K562 (cell line): ENCODE measurements around the gene IFI16. TPM values are rescaled to one million over a fixed set of nuclear protein-coding genes. Genes with fewer than 3 reads are reported as not detected.

Source experiments
- FOSL1 ChIP-seq: fragments of 200-800 bp; sonication (Bioruptor generic); conservative IDR thresholded peaks from 2 replicates; pipeline ENCODE4 v1.6.1; 2016; ENCODE audit warnings: missing genetic modification characterization, missing compliant biosample characterization
- KHSRP ChIP-seq: fragments of 450-650 bp; IDR thresholded peaks from 2 replicates; pipeline ENCODE4 v1.6.1; 2017
- KLF16 ChIP-seq: IDR thresholded peaks from 2 replicates; pipeline ENCODE4 v1.6.1; 2016; ENCODE audit warnings: antibody characterized with exemption
- MAFK ChIP-seq: IDR thresholded peaks from 2 replicates; pipeline ENCODE4 v1.6.1; 2011; ENCODE audit warnings: low read length, improper control_type of control experiment
- MEIS2 ChIP-seq: fragments of 450-650 bp; IDR thresholded peaks from 2 replicates; pipeline ENCODE4 v1.6.1; 2014; ENCODE audit warnings: mild to moderate bottlenecking; ENCODE audit not compliant: partially characterized antibody
- MNT ChIP-seq, 2 experiments: fragments of 450-650 bp; conservative IDR thresholded peaks; 2 replicates each; pipeline ENCODE4 v1.6.1; 2017; ENCODE audit warnings: mild to moderate bottlenecking in 2 of 2, moderate library complexity in 2 of 2
- PHF20 ChIP-seq: fragments of 450-650 bp; IDR thresholded peaks from 2 replicates; pipeline ENCODE4 v1.6.1; 2018; ENCODE audit not compliant: partially characterized antibody
- POLR3G ChIP-seq: IDR thresholded peaks from 2 replicates; pipeline ENCODE4 v1.6.1; 2011; ENCODE audit not compliant: insufficient read length, insufficient replicate concordance; ENCODE audit errors: extremely low read depth
- SMARCE1 ChIP-seq: fragments of 450-650 bp; IDR thresholded peaks from 2 replicates; pipeline ENCODE4 v1.7.1; 2016; ENCODE audit warnings: mild to moderate bottlenecking
- TAL1 ChIP-seq: fragments of 450-650 bp; IDR thresholded peaks from 2 replicates; pipeline ENCODE4 v1.6.1; 2016; ENCODE audit warnings: mild to moderate bottlenecking
- TCF7L2 ChIP-seq: fragments of 150-350 bp; IDR thresholded peaks from 2 replicates; pipeline ENCODE4 v1.6.1; 2016; ENCODE audit warnings: low read depth, mild to moderate bottlenecking, low read length, moderate library complexity
- ZNF518B ChIP-seq: fragments of 250-450 bp; sonication (Bioruptor Pico); IDR thresholded peaks from 2 replicates; pipeline ENCODE4 v1.5.0; 2021; ENCODE audit warnings: mild to moderate bottlenecking, moderate library complexity
- polyA plus RNA-seq, 8 experiments: library from polyadenylated mRNA; depleted of rRNA in 4 of 8; stranded (reverse) in 5 of 8; unstranded in 3 of 8; fragments of >200 nt; fragmentation: Nextera tagmentation in 2 of 8; fragmentation: Illumina TruSeq in 1 of 8; extraction: Ambion mirVana in 2 of 8; extraction: Trizol in 1 of 8; gene quantifications; 2 replicates each; pipeline versions ENCODE4 v1.2.1 to v1.2.3, GENCODE V29; 2011 to 2014; ENCODE audit warnings: inconsistent platforms in 1 of 8, missing spikeins in 1 of 8
- total RNA-seq, 7 experiments: library from RNA; depleted of rRNA in 6 of 7; stranded (reverse); fragments of >200 nt in 6 of 7; fragmentation: Illumina TruSeq in 2 of 7; extraction: Trizol in 2 of 7; gene quantifications; 2 replicates each; pipeline versions ENCODE4 v1.2.1 to v1.2.3, GENCODE V29; 2011 to 2021; ENCODE audit warnings: low replicate concordance in 1 of 7
- TF ChIP-seq, protein P1 (sequence below): IDR thresholded peaks from 2 replicates; pipeline ENCODE4 v1.6.1; 2016; ENCODE audit warnings: missing genetic modification characterization, missing compliant biosample characterization
- TF ChIP-seq, protein P2 (sequence below): fragments of 450-650 bp; IDR thresholded peaks from 2 replicates; pipeline ENCODE4 v1.6.1; 2017; ENCODE audit warnings: antibody characterized with exemption, mild to moderate bottlenecking
- TF ChIP-seq, protein P3 (sequence below): fragments of 450-650 bp; conservative IDR thresholded peaks from 2 replicates; pipeline ENCODE4 v1.6.1; 2016; ENCODE audit warnings: missing genetic modification characterization, low read depth, mild to moderate bottlenecking, missing compliant biosample characterization, moderate library complexity

Gene IFI16
- total and polyA plus RNA-seq, 9 of the 15 experiments (the other 6 are each of a cell fraction or from before 2014, with no cell fraction given), result 0.70 to 2.8 (median 1.6) TPM

DNA sequence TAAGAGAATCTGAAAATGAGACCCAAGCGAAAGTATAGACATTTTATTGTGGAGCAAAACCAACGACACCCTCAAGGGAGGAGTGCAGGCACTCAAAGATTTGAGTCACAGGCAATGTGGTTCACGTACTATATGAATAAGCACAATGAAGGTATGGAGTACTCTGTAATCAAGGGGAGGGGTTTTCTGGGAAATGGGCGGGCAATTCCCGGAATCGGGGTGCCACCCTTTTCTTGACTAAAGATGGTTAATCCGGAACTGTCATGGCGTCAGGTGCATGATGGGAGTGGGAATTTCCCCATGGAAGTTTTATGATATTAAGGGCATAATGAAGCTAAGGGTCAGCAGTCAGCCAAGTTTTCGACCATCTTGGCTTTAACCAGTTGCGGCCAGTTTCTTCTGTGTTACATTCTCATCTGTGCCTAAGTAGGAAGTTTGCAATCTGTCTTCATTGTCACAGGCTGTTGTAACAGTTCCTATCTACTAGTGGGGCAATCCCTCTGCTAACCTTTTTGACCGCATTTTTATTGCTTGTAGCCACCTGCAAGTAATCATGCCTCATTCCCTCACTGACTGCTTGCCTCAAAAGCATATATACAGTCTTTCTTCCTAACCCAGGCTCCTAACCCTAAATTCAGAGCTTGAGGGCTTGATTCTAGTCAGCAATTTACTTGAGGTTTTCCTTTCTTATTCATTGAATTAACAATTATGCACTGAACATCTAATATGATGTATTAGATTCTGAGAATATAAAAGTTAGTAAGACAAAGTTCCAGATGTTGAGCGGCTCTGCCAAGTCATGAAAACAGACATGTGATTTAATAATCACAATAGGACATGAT lies 67.6 kb downstream of the IFI16 start (continued):
- TF ChIP-seq ZNF518B (no peak), TCF7L2 (no peak), POLR3G (no peak), MAFK (peak; percentile 46; the same call in 1 of the 2 replicates), KLF16 (peak; percentile 27; the same call in 1 of the 2 replicates), KHSRP (no peak), MEIS2 (peak; percentile 34), TAL1 (no peak), MNT (conservative IDR thresholded peaks at IDR 0.05) (0 out of 4 replicates have a peak, but pooled peaks have one; percentile 33 to 43), PHF20 (peak; percentile 34), FOSL1 (tag) (peak; percentile 96), SMARCE1 (0 out of 2 replicates have a peak, but pooled peaks have one; percentile 22)
- TF ChIP-seq, protein P1, sequence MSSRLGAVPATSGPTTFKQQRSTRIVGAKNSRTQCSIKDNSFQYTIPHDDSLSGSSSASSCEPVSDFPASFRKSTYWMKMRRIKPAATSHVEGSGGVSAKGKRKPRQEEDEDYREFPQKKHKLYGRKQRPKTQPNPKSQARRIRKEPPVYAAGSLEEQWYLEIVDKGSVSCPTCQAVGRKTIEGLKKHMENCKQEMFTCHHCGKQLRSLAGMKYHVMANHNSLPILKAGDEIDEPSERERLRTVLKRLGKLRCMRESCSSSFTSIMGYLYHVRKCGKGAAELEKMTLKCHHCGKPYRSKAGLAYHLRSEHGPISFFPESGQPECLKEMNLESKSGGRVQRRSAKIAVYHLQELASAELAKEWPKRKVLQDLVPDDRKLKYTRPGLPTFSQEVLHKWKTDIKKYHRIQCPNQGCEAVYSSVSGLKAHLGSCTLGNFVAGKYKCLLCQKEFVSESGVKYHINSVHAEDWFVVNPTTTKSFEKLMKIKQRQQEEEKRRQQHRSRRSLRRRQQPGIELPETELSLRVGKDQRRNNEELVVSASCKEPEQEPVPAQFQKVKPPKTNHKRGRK (tag), result no peak
- TF ChIP-seq, protein P2, sequence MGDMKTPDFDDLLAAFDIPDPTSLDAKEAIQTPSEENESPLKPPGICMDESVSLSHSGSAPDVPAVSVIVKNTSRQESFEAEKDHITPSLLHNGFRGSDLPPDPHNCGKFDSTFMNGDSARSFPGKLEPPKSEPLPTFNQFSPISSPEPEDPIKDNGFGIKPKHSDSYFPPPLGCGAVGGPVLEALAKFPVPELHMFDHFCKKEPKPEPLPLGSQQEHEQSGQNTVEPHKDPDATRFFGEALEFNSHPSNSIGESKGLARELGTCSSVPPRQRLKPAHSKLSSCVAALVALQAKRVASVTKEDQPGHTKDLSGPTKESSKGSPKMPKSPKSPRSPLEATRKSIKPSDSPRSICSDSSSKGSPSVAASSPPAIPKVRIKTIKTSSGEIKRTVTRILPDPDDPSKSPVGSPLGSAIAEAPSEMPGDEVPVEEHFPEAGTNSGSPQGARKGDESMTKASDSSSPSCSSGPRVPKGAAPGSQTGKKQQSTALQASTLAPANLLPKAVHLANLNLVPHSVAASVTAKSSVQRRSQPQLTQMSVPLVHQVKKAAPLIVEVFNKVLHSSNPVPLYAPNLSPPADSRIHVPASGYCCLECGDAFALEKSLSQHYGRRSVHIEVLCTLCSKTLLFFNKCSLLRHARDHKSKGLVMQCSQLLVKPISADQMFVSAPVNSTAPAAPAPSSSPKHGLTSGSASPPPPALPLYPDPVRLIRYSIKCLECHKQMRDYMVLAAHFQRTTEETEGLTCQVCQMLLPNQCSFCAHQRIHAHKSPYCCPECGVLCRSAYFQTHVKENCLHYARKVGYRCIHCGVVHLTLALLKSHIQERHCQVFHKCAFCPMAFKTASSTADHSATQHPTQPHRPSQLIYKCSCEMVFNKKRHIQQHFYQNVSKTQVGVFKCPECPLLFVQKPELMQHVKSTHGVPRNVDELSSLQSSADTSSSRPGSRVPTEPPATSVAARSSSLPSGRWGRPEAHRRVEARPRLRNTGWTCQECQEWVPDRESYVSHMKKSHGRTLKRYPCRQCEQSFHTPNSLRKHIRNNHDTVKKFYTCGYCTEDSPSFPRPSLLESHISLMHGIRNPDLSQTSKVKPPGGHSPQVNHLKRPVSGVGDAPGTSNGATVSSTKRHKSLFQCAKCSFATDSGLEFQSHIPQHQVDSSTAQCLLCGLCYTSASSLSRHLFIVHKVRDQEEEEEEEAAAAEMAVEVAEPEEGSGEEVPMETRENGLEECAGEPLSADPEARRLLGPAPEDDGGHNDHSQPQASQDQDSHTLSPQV, result peak; percentile 89
- TF ChIP-seq, protein P3, sequence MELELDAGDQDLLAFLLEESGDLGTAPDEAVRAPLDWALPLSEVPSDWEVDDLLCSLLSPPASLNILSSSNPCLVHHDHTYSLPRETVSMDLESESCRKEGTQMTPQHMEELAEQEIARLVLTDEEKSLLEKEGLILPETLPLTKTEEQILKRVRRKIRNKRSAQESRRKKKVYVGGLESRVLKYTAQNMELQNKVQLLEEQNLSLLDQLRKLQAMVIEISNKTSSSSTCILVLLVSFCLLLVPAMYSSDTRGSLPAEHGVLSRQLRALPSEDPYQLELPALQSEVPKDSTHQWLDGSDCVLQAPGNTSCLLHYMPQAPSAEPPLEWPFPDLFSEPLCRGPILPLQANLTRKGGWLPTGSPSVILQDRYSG (tag), result 0 out of 2 replicates have a peak, but pooled peaks have one; percentile 42
